BLaER1 treated with 17β-estradiol and CSF1 and Interleukin-3, amounts not matched to agents 10 nM and 100 nM (cell line): ENCODE results near the gene CD99L2.

ENCODE experiments used
- H3K27ac ChIP-seq, 11 experiments: shearing (Covaris generic); formaldehyde crosslinking; 2 replicates each; pipeline ENCODE4 v1.8.1; 2022
- H3K27me3 ChIP-seq, 11 experiments: shearing (Covaris generic); formaldehyde crosslinking; 2 replicates each; pipeline ENCODE4 v1.8.1; 2022
- H3K36me3 ChIP-seq, 11 experiments: shearing (Covaris generic); formaldehyde crosslinking; 2 replicates each; pipeline ENCODE4 v1.8.1; 2022
- H3K4me1 ChIP-seq, 10 experiments: shearing (Covaris generic); formaldehyde crosslinking; 2 replicates each; pipeline ENCODE4 v1.8.1; 2022
- H3K4me2 ChIP-seq, 11 experiments: shearing (Covaris generic); formaldehyde crosslinking; 2 replicates each; pipeline ENCODE4 v1.8.1; 2022
- H3K4me3 ChIP-seq, 10 experiments: shearing (Covaris generic); formaldehyde crosslinking; 2 replicates each; pipeline ENCODE4 v1.8.1; 2022
- H3K9ac ChIP-seq, 11 experiments: shearing (Covaris generic); formaldehyde crosslinking; 2 replicates each; pipeline ENCODE4 v1.8.1; 2022
- H3K9me3 ChIP-seq, 11 experiments: shearing (Covaris generic); formaldehyde crosslinking; replicated peaks in 1 of 11; 2 replicates each; pipeline ENCODE4 v1.8.1; 2022
- H4K20me1 ChIP-seq, 11 experiments: shearing (Covaris generic); formaldehyde crosslinking; 2 replicates each; pipeline ENCODE4 v1.8.1; 2022
- Cebpa-rat ChIP-seq, 11 experiments: shearing (Covaris generic); IDR thresholded peaks; 2 replicates each; pipeline ENCODE4 v1.8.1; 2022

CD99L2 gene

GRCh38 chrX:150898343-150899190 is at the start of gene CD99L2:
Gene CD99L2 (minus strand): TSS chrX:150898668. CDS start chrX:150898588, 80 bp downstream.
- TF ChIP-seq Cebpa-rat (IDR thresholded peaks at IDR 0.05) = no peak
- peak within 1 kb of the TSS; percentile 66 to 79 (median 74) for H3K4me3 ChIP-seq
- no peaks in the 10 kb centered on the region for H3K27me3 ChIP-seq
- peaks cover 0 to 12% (median 0%) of the 10 kb centered on the region in 11 experiments; a peak in 2 of 22 replicates for H4K20me1 ChIP-seq
- peak within 1 kb of the TSS; percentile 87 to 93 (median 89) for H3K27ac ChIP-seq
- no peaks in the 10 kb centered on the region for H3K36me3 ChIP-seq
- H3K4me1 ChIP-seq = peaks cover 6 to 13% (median 9%) of the 10 kb centered on the region in 10 experiments; a peak in 13 of 20 replicates
- 0 out of 22 replicates have a peak, but pooled peaks cover 0 to 5% (median 0%) of the 10 kb centered on the region in 11 experiments for H3K9me3 ChIP-seq
- H3K9ac ChIP-seq = peak within 1 kb of the TSS; percentile 89 to 96 (median 91)
- H3K4me2 ChIP-seq = peak within 1 kb of the TSS; percentile 71 to 93 (median 83)

- no peak for TF ChIP-seq Cebpa-rat (IDR thresholded peaks at IDR 0.05)
- peaks cover 0 to 5% (median 0%) of the 10 kb centered on the region in 11 experiments; a peak in 4 of 22 replicates for H3K27me3 ChIP-seq
- H4K20me1 ChIP-seq = no peaks in the 10 kb centered on the region
Measured at GRCh38 chrX:150944233-150944632, 45.8 kb upstream of the CD99L2 start.

GRCh38 chrX:150942942-150943594 is 44.6 kb upstream of the CD99L2 start:
- Histone ChIP-seq H3K36me3 (no peaks in the 10 kb centered on the region), H3K9me3 (no peaks in the 10 kb centered on the region), H3K27me3 (peaks cover 0 to 5% (median 0%) of the 10 kb centered on the region in 11 experiments; a peak in 3 of 22 replicates), H3K4me3 (no peak overlapping the region), H4K20me1 (no peaks in the 10 kb centered on the region), H3K4me2 (no peak overlapping the region), H3K4me1 (no peaks in the 10 kb centered on the region), H3K27ac (no peak overlapping the region), H3K9ac (no peak overlapping the region)
- TF ChIP-seq Cebpa-rat (IDR thresholded peaks at IDR 0.05) = no peak

More at GRCh38 chrX:150944233-150944632, 45.8 kb upstream of the CD99L2 start:
- H3K36me3 ChIP-seq = no peaks in the 10 kb centered on the region
- H3K27ac ChIP-seq = no peak overlapping the region
- H3K4me2 ChIP-seq = no peak overlapping the region
- no peak overlapping the region for H3K9ac ChIP-seq
- H3K4me3 ChIP-seq = no peak overlapping the region
- H3K4me1 ChIP-seq = no peaks in the 10 kb centered on the region
- H3K9me3 ChIP-seq = no peaks in the 10 kb centered on the region

- TF ChIP-seq Cebpa-rat (IDR thresholded peaks at IDR 0.05) = no peak
- no peak overlapping the region for H3K4me2 ChIP-seq
- H3K27me3 ChIP-seq = no peaks in the 10 kb centered on the region
- peaks cover 0 to 15% (median 10%) of the 10 kb centered on the region in 11 experiments; a peak in 12 of 22 replicates for H3K9me3 ChIP-seq
- no peak overlapping the region for H3K9ac ChIP-seq
- no peak overlapping the region for H3K27ac ChIP-seq
- no peaks in the 10 kb centered on the region for H3K4me1 ChIP-seq
- no peaks in the 10 kb centered on the region for H4K20me1 ChIP-seq
- H3K4me3 ChIP-seq = no peak overlapping the region
- H3K36me3 ChIP-seq = no peaks in the 10 kb centered on the region
Measured at GRCh38 chrX:150941580-150941979, 43.1 kb upstream of the CD99L2 start.

- H3K9me3 ChIP-seq = peaks cover 0 to 15% (median 10%) of the 10 kb centered on the region in 11 experiments; a peak in 12 of 22 replicates
- H4K20me1 ChIP-seq = no peaks in the 10 kb centered on the region
- H3K9ac ChIP-seq = no peak overlapping the region
- TF ChIP-seq Cebpa-rat (IDR thresholded peaks at IDR 0.05) = no peak
- H3K36me3 ChIP-seq = no peaks in the 10 kb centered on the region
- no peak overlapping the region for H3K27ac ChIP-seq
- no peak overlapping the region for H3K4me3 ChIP-seq
- no peak overlapping the region for H3K4me2 ChIP-seq
- H3K27me3 ChIP-seq = no peaks in the 10 kb centered on the region
- no peaks in the 10 kb centered on the region for H3K4me1 ChIP-seq
Measured at GRCh38 chrX:150940844-150941495, 42.5 kb upstream of the CD99L2 start.

GRCh38 chrX:150936556-150936955 is 38.1 kb upstream of the CD99L2 start:
- no peaks in the 10 kb centered on the region for H4K20me1 ChIP-seq
- no peak overlapping the region for H3K27ac ChIP-seq
- no peak for TF ChIP-seq Cebpa-rat (IDR thresholded peaks at IDR 0.05)
- no peaks in the 10 kb centered on the region for H3K36me3 ChIP-seq
- no peak overlapping the region for H3K4me3 ChIP-seq
- no peak overlapping the region for H3K4me2 ChIP-seq
- no peak overlapping the region for H3K9ac ChIP-seq
- peaks cover 0 to 15% (median 10%) of the 10 kb centered on the region in 11 experiments; a peak in 12 of 22 replicates for H3K9me3 ChIP-seq
- H3K27me3 ChIP-seq = peaks cover 0 to 3% (median 0%) of the 10 kb centered on the region in 11 experiments; a peak in 2 of 22 replicates
- H3K4me1 ChIP-seq = peaks cover 0 to 6% (median 0%) of the 10 kb centered on the region in 10 experiments; a peak in 4 of 20 replicates

GRCh38 chrX:150935467-150935866 is 37.0 kb upstream of the CD99L2 start:
- Histone ChIP-seq H3K4me3 (no peak overlapping the region), H4K20me1 (no peaks in the 10 kb centered on the region), H3K9me3 (peaks cover 0 to 15% (median 10%) of the 10 kb centered on the region in 11 experiments; a peak in 12 of 22 replicates), H3K36me3 (no peaks in the 10 kb centered on the region), H3K4me1 (peaks cover 0 to 6% (median 0%) of the 10 kb centered on the region in 10 experiments; a peak in 4 of 20 replicates), H3K27me3 (peaks cover 0 to 3% (median 0%) of the 10 kb centered on the region in 11 experiments; a peak in 2 of 22 replicates), H3K4me2 (no peak overlapping the region), H3K27ac (no peak overlapping the region), H3K9ac (no peak overlapping the region)
- no peak for TF ChIP-seq Cebpa-rat (IDR thresholded peaks at IDR 0.05)

GRCh38 chrX:150934453-150934852 is 36.0 kb upstream of the CD99L2 start:
- no peak overlapping the region for H3K4me2 ChIP-seq
- TF ChIP-seq Cebpa-rat (IDR thresholded peaks at IDR 0.05) = no peak
- H3K36me3 ChIP-seq = no peaks in the 10 kb centered on the region
- H3K4me3 ChIP-seq = no peak overlapping the region
- H3K27ac ChIP-seq = no peak overlapping the region
- H3K4me1 ChIP-seq = peaks cover 0 to 6% (median 0%) of the 10 kb centered on the region in 10 experiments; a peak in 4 of 20 replicates
- H3K9ac ChIP-seq = no peak overlapping the region
- H4K20me1 ChIP-seq = no peaks in the 10 kb centered on the region
- peaks cover 0 to 3% (median 0%) of the 10 kb centered on the region in 11 experiments; a peak in 2 of 22 replicates for H3K27me3 ChIP-seq
- peaks cover 0 to 15% (median 10%) of the 10 kb centered on the region in 11 experiments; a peak in 12 of 22 replicates for H3K9me3 ChIP-seq
